Right atrium auricular region (tissue), 2 donors: ENCODE data around the gene CYP11A1. TPM values are rescaled to one million over a fixed set of nuclear protein-coding genes. Genes with fewer than 3 reads are reported as not detected.

Experiments used
- DNase-seq: peaks from one replicate; pipeline ENCODE4 v3.0.0-alpha.2; 2019; ENCODE audit warnings: low spot score
- H3K27ac ChIP-seq, 2 donors: fragments of 200-600 bp; sonication (generic); 1 replicate in 1 of 2; 2 replicates in 1 of 2; pipeline ENCODE4 v1.5.1; 2016 to 2019
- H3K27me3 ChIP-seq, 2 donors: fragments of 200-600 bp; sonication (generic); one replicate each; pipeline versions ENCODE4 v1.5.1 to v1.6.0; 2017 to 2019
- H3K36me3 ChIP-seq: fragments of 200-600 bp; sonication (generic); one replicate; pipeline ENCODE4 v1.5.1; 2016
- H3K4me1 ChIP-seq, 2 donors: fragments of 200-600 bp; sonication (generic); one replicate each; pipeline versions ENCODE4 v1.5.1 to v1.6.0; 2017 to 2019
- H3K4me3 ChIP-seq, 2 donors: fragments of 200-600 bp; sonication (generic); 1 replicate in 1 of 2; 2 replicates in 1 of 2; pipeline ENCODE4 v1.5.1; 2017 to 2019; ENCODE audit warnings: mild to moderate bottlenecking in 1 of 2, moderate library complexity in 1 of 2
- H3K9me3 ChIP-seq, 2 donors: fragments of 200-600 bp; sonication (generic); one replicate each; pipeline ENCODE4 v1.5.1; 2019
- total RNA-seq, 2 donors: library from RNA; depleted of rRNA; stranded (reverse); fragments of >200 nt; gene quantifications; one replicate each; pipeline ENCODE4 v1.1.0, GENCODE V29; 2016
- TF ChIP-seq, protein P1 (sequence below), 2 donors: fragments of 200-600 bp; sonication (generic); IDR thresholded peaks; one replicate each; pipeline ENCODE4 v1.5.1; 2019; ENCODE audit warnings: antibody characterized with exemption in 2 of 2

The CYP11A1 gene
- total RNA-seq = 1 to 10 TPM in 1 of 2 donors, under 1 TPM in 1; 0.71 to 1.0 TPM

- Histone ChIP-seq H3K27me3 (no peaks in the 10 kb centered on the region), H3K9me3 (no peaks in the 10 kb centered on the region), H3K4me1 (peaks cover 0 to 14% of the 10 kb centered on the region in 2 donors), H3K27ac (no peak within 1 kb of the TSS), H3K36me3 (no peaks in the 10 kb centered on the region), H3K4me3 (peak within 1 kb of the TSS in 1 of 2 donors; percentile 60)
- TF ChIP-seq, protein P1, sequence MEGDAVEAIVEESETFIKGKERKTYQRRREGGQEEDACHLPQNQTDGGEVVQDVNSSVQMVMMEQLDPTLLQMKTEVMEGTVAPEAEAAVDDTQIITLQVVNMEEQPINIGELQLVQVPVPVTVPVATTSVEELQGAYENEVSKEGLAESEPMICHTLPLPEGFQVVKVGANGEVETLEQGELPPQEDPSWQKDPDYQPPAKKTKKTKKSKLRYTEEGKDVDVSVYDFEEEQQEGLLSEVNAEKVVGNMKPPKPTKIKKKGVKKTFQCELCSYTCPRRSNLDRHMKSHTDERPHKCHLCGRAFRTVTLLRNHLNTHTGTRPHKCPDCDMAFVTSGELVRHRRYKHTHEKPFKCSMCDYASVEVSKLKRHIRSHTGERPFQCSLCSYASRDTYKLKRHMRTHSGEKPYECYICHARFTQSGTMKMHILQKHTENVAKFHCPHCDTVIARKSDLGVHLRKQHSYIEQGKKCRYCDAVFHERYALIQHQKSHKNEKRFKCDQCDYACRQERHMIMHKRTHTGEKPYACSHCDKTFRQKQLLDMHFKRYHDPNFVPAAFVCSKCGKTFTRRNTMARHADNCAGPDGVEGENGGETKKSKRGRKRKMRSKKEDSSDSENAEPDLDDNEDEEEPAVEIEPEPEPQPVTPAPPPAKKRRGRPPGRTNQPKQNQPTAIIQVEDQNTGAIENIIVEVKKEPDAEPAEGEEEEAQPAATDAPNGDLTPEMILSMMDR (IDR thresholded peaks at IDR 0.05) = no peak
- no peak for DNase-seq
Observed at GRCh38 chr15:74367296-74367854, at the start of gene CYP11A1. Gene CYP11A1, minus strand, starts transcription at chr15:74367646. Its CDS starts 61 bp downstream, at chr15:74367585.

DNA sequence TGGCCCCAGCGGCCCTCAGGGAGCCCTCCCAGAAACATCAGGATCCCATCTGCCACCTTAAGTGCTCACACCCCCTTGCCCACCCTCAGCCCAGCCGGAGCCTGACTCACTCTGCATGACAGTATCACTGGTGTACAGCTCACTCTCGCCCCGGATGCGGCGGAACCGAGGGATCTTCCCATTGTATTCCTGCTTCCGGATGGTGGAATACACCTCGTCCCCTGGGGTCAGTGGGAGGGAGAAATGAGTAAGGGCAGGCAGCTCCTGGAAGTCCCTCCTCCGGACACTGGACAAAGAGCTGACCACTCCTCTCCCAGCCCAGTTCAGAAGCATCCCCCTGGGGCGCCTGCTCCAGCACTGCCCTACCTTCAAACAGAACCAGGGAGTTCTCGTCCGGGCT is 49.8 kb upstream of the CYP11A1 start:
- Histone ChIP-seq H3K9me3 (no peaks in the 10 kb centered on the region), H3K4me1 (peaks cover 0 to 43% of the 10 kb centered on the region in 2 donors), H3K4me3 (no peak overlapping the region), H3K27ac (no peak overlapping the region), H3K27me3 (no peaks in the 10 kb centered on the region), H3K36me3 (peaks cover 6% of the 10 kb centered on the region)
- TF ChIP-seq, protein P1 (IDR thresholded peaks at IDR 0.05) = no peak
- DNase-seq = no peak

- no peak overlapping the region for H3K27ac ChIP-seq
- TF ChIP-seq, protein P1 (IDR thresholded peaks at IDR 0.05) = no peak
- no peaks in the 10 kb centered on the region for H3K9me3 ChIP-seq
- peaks cover 0 to 33% of the 10 kb centered on the region in 2 donors for H3K4me1 ChIP-seq
- no peaks in the 10 kb centered on the region for H3K27me3 ChIP-seq
- H3K4me3 ChIP-seq = no peak overlapping the region
- no peak for DNase-seq
- H3K36me3 ChIP-seq = peaks cover 6% of the 10 kb centered on the region
Observed at GRCh38 chr15:74415966-74416916, 48.8 kb upstream of the CYP11A1 start.

DNA sequence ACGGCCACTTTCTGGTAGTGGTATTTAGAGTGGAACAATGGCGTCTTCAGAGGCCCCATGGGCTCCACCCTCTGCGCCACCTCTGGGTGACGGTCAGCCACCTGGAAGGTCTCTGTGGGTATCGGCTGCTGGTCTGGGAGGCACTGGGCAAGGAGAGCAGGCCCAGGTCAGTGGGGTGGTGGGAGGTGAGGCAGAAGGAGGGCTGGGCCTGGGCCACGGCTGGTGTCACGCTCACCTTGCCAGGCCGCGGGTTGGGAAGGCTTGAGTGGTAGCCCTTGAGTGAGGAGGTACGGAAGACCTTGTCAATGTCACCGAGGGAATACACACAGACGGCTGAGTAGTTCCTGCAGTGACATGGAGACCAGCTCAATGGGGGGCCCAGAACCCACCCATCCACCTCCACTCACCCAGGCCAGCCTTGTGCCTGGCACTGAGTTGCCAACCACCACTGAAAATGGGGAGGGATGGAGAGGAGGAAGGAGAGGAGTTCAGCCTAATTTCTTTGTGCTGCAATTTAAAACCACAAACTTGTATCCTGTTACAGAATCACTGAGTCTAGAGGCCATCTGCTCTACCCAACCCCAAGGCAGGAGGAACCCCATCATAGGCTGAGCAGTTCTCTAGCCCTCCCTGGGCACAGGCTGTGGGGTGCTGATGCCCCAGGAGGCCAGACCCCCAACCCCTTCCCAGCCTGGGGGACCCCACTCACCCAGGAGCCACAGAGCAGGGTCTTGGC is 47.3 kb upstream of the CYP11A1 start:
- H3K36me3 ChIP-seq = peaks cover 6% of the 10 kb centered on the region
- no peak overlapping the region for H3K27ac ChIP-seq
- peaks cover 0 to 18% of the 10 kb centered on the region in 2 donors for H3K4me1 ChIP-seq
- no peaks in the 10 kb centered on the region for H3K9me3 ChIP-seq
- DNase-seq = no peak
- H3K4me3 ChIP-seq = no peak overlapping the region
- TF ChIP-seq, protein P1 (IDR thresholded peaks at IDR 0.05) = no peak
- H3K27me3 ChIP-seq = no peaks in the 10 kb centered on the region

DNA sequence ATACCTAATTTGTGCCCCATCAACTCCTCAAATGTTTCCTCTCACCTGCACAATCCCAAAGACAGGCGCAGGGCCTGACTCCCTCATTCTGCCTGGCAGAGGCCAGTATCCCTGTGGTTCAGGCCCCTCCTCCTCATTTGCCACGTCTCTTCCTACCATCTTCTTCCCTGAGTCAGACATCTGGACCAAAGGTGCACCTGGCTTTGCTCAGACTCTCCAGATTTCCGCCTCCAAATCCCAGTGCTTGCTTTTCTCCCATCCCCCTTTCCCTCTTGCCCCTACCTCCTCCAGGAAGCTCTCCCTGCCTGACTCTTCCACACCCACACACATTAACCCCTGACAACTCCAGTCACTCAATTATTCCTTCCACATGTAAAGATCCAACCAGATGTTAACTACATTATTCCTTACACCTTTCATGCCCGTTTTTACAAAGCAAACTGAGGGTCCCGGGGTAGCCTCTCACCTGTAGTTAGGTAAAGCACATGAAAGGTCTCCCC is 46.7 kb upstream of the CYP11A1 start:
- Histone ChIP-seq H3K4me1 (peaks cover 0 to 17% of the 10 kb centered on the region in 2 donors), H3K9me3 (no peaks in the 10 kb centered on the region), H3K27me3 (no peaks in the 10 kb centered on the region), H3K4me3 (no peak overlapping the region), H3K36me3 (peaks cover 6% of the 10 kb centered on the region), H3K27ac (no peak overlapping the region)
- TF ChIP-seq, protein P1 (IDR thresholded peaks at IDR 0.05) = no peak
- DNase-seq = no peak
